WTC11 (cell line): ENCODE results near the gene GIT1. TPM values are rescaled to one million over a fixed set of nuclear protein-coding genes. Genes with fewer than 3 reads are reported as not detected.

Experiments
- ATAC-seq: fragments of 200-7000 bp; cut with Tn5 transposase; 2 replicates; pipeline ENCODE4 v1.10.0; 2021; ENCODE audit warnings: mild to moderate bottlenecking, moderate library complexity
- CTCF ChIA-PET: fragments of 300-600 bp; sonication (Branson Sonifier 250); formaldehyde crosslinking; loops from one replicate; lab custom pipeline; 2021; ENCODE audit warnings: antibody characterized with exemption; lab: Charles Lee
- POLR2A ChIA-PET: fragments of 350-600 bp; sonication (Branson Sonifier 250); formaldehyde crosslinking; loops from one replicate; lab custom pipeline; 2021; ENCODE audit warnings: antibody characterized with exemption; lab: Charles Lee
- DNase-seq: peaks from one replicate; pipeline ENCODE4 v3.0.0; 2021; ENCODE audit warnings: low spot score
- H3K27ac Mint-ChIP-seq: 2 replicates; pipeline ENCODE4 v1.8.0; 2021; ENCODE audit warnings: mixed read lengths
- H3K27me3 Mint-ChIP-seq: 2 replicates; pipeline ENCODE4 v1.8.0; 2021; ENCODE audit warnings: low read depth, mild to moderate bottlenecking, moderate library complexity, mixed read lengths
- H3K36me3 Mint-ChIP-seq: 2 replicates; pipeline ENCODE4 v1.8.0; 2021; ENCODE audit warnings: mixed read lengths
- H3K4me1 Mint-ChIP-seq: 2 replicates; pipeline ENCODE4 v1.8.0; 2022; ENCODE audit warnings: mixed read lengths
- H3K4me3 Mint-ChIP-seq: 2 replicates; pipeline ENCODE4 v1.8.0; 2021; ENCODE audit warnings: mild to moderate bottlenecking, moderate library complexity, mixed read lengths
- H3K9me3 Mint-ChIP-seq: 2 replicates; pipeline ENCODE4 v1.8.0; 2021; ENCODE audit warnings: mixed read lengths
- AR ChIP-seq: fragments of 250-450 bp; sonication (Bioruptor Pico); IDR thresholded peaks from 2 replicates; pipeline ENCODE4 v1.9.0; 2021; ENCODE audit warnings: mild to moderate bottlenecking
- CBFB ChIP-seq: sonication (generic); formaldehyde crosslinking; IDR thresholded peaks from 2 replicates; pipeline ENCODE4 v1.8.1; 2022; ENCODE audit warnings: mild to moderate bottlenecking, low read depth, missing genetic modification reagents
- E2F4 ChIP-seq: sonication (generic); formaldehyde crosslinking; IDR thresholded peaks from 2 replicates; pipeline ENCODE4 v1.8.1; 2022; ENCODE audit warnings: low read depth, mild to moderate bottlenecking, moderate library complexity, missing genetic modification reagents, borderline replicate concordance
- ETV6 ChIP-seq: sonication (generic); formaldehyde crosslinking; IDR thresholded peaks from 2 replicates; pipeline ENCODE4 v1.8.1; 2022; ENCODE audit warnings: mild to moderate bottlenecking, missing genetic modification reagents
- FOXK1 ChIP-seq: sonication (generic); formaldehyde crosslinking; IDR thresholded peaks from 2 replicates; pipeline ENCODE4 v1.8.0; 2022; ENCODE audit warnings: mild to moderate bottlenecking, moderate library complexity, missing genetic modification reagents
- GABPB1 ChIP-seq: sonication (generic); formaldehyde crosslinking; IDR thresholded peaks from 2 replicates; pipeline ENCODE4 v1.8.1; 2023; ENCODE audit warnings: mild to moderate bottlenecking, missing genetic modification reagents
- IRF1 ChIP-seq: sonication (generic); formaldehyde crosslinking; IDR thresholded peaks from 2 replicates; pipeline ENCODE4 v1.8.0; 2023; ENCODE audit warnings: missing genetic modification reagents
- KAT7 ChIP-seq: sonication (generic); formaldehyde crosslinking; IDR thresholded peaks from 2 replicates; pipeline ENCODE4 v1.8.1; 2023; ENCODE audit warnings: missing genetic modification reagents, mild to moderate bottlenecking, borderline replicate concordance
- MXD4 ChIP-seq: fragments of 250-450 bp; sonication (Bioruptor Pico); IDR thresholded peaks from 2 replicates; pipeline ENCODE4 v1.8.0; 2021; ENCODE audit warnings: mild to moderate bottlenecking, moderate library complexity, borderline replicate concordance
- NFATC4 ChIP-seq: fragments of 250-450 bp; sonication (Bioruptor Pico); IDR thresholded peaks from 2 replicates; pipeline ENCODE4 v1.9.0; 2021; ENCODE audit warnings: mild to moderate bottlenecking
- NR2C2 ChIP-seq: sonication (generic); formaldehyde crosslinking; IDR thresholded peaks from 2 replicates; pipeline ENCODE4 v1.8.0; 2022; ENCODE audit warnings: mild to moderate bottlenecking, missing genetic modification reagents
- OVOL2 ChIP-seq: fragments of 250-450 bp; sonication (Bioruptor Pico); IDR thresholded peaks from 2 replicates; pipeline ENCODE4 v1.9.0; 2021; ENCODE audit warnings: mild to moderate bottlenecking, borderline replicate concordance
- SP1 ChIP-seq: sonication (generic); formaldehyde crosslinking; conservative IDR thresholded peaks from 2 replicates; pipeline ENCODE4 v1.8.1; 2022; ENCODE audit warnings: missing genetic modification reagents
- TEAD1 ChIP-seq: sonication (generic); formaldehyde crosslinking; IDR thresholded peaks from 2 replicates; pipeline ENCODE4 v1.8.0; 2022; ENCODE audit warnings: mild to moderate bottlenecking, missing genetic modification reagents
- USF2 ChIP-seq: sonication (generic); formaldehyde crosslinking; IDR thresholded peaks from 2 replicates; pipeline ENCODE4 v1.8.1; 2023; ENCODE audit warnings: mild to moderate bottlenecking, missing genetic modification reagents, moderate library complexity
- ZBTB21 ChIP-seq: sonication (generic); formaldehyde crosslinking; IDR thresholded peaks from 2 replicates; pipeline ENCODE4 v1.8.1; 2023; ENCODE audit warnings: mild to moderate bottlenecking, missing genetic modification reagents, borderline replicate concordance
- ZBTB43 ChIP-seq: sonication (generic); formaldehyde crosslinking; IDR thresholded peaks from 2 replicates; pipeline ENCODE4 v1.8.1; 2023; ENCODE audit warnings: mild to moderate bottlenecking, missing genetic modification reagents
- ZNF138 ChIP-seq: sonication (generic); formaldehyde crosslinking; conservative IDR thresholded peaks from 2 replicates; pipeline ENCODE4 v1.8.1; 2022; ENCODE audit warnings: mild to moderate bottlenecking, moderate library complexity, missing genetic modification reagents
- ZNF232 ChIP-seq: sonication (generic); formaldehyde crosslinking; IDR thresholded peaks from 2 replicates; pipeline ENCODE4 v1.8.0; 2022; ENCODE audit warnings: mild to moderate bottlenecking, missing genetic modification reagents
- ZNF512 ChIP-seq: sonication (generic); formaldehyde crosslinking; IDR thresholded peaks from 2 replicates; pipeline ENCODE4 v1.8.1; 2022; ENCODE audit warnings: missing genetic modification reagents, borderline replicate concordance
- total RNA-seq: library from RNA; stranded (reverse); gene quantifications from 3 replicates; pipeline ENCODE4 v1.2.3, GENCODE V29; 2021

Gene GIT1
- total RNA-seq, 1 experiment from 2014 or later: 66.9 TPM

- TF ChIP-seq USF2 (CRISPR knock-in tag) (peak; percentile 73), ZBTB21 (CRISPR knock-in tag) (peak; percentile 55; the same call in 1 of the 2 replicates), FOXK1 (CRISPR knock-in tag) (0 out of 2 replicates have a peak, but pooled peaks have one; percentile 4), ZNF232 (CRISPR knock-in tag) (0 out of 2 replicates have a peak, but pooled peaks have one; percentile 34), SP1 (peak; percentile 64), ZNF138 (CRISPR knock-in tag) (0 out of 2 replicates have a peak, but pooled peaks have one; percentile 49), MXD4 (no peak), TEAD1 (no peak), IRF1 (CRISPR knock-in tag) (no peak), GABPB1 (no peak), OVOL2 (CRISPR knock-in tag) (no peak), NR2C2 (CRISPR knock-in tag) (no peak), KAT7 (CRISPR knock-in tag) (no peak)
- TF ChIP-seq, all 79 proteins: peak for 12
Observed at GRCh38 chr17:29572691-29573557, 16.5 kb downstream of the GIT1 start (continued).

GRCh38 chr17:29571883-29572681, 17.4 kb downstream of the GIT1 start:
- ChIA-PET CTCF (interaction anchor here (0.9 to 11.4 kb wide), 16 partner anchors 9 to 481 kb away, joined by 3 to 112 read pairs (median 5); partner anchors contain the start of genes ANKRD13B and CORO6), POLR2A (interaction anchor here (0.8 kb wide), 1 partner anchor 22 kb away, joined by 3 read pairs; no protein-coding TSS in a partner anchor)
- H3K27me3 Mint-ChIP-seq: peaks cover 17% of the 10 kb centered on the region
- no peak overlapping the region for H3K27ac Mint-ChIP-seq
- peak; percentile 26 for DNase-seq
- peaks cover 10% of the 10 kb centered on the region; the same call in 1 of the 2 replicates for H3K36me3 Mint-ChIP-seq
- H3K4me3 Mint-ChIP-seq: no peak overlapping the region
- H3K9me3 Mint-ChIP-seq: no peaks in the 10 kb centered on the region
- TF ChIP-seq FOXK1 (CRISPR knock-in tag) (0 out of 2 replicates have a peak, but pooled peaks have one; percentile 41), NFATC4 (no peak), ZNF512 (CRISPR knock-in tag) (0 out of 2 replicates have a peak, but pooled peaks have one; percentile 0)
- ATAC-seq: peak; percentile 3
- H3K4me1 Mint-ChIP-seq: peaks cover 10% of the 10 kb centered on the region

- H3K36me3 Mint-ChIP-seq: peaks cover 10% of the 10 kb centered on the region; the same call in 1 of the 2 replicates
- no peak overlapping the region for H3K27ac Mint-ChIP-seq
- peaks cover 18% of the 10 kb centered on the region for H3K27me3 Mint-ChIP-seq
- peak; percentile 7 for DNase-seq
- ATAC-seq: no peak
- H3K4me3 Mint-ChIP-seq: no peak overlapping the region
- POLR2A ChIA-PET: interaction anchor here (0.8 kb wide), 1 partner anchor 22 kb away, joined by 3 read pairs; no protein-coding TSS in a partner anchor
- H3K4me1 Mint-ChIP-seq: peaks cover 10% of the 10 kb centered on the region
- CTCF ChIA-PET: interaction anchor here (0.6 to 11.4 kb wide), 9 partner anchors 10 to 202 kb away, joined by 3 to 112 read pairs (median 11); partner anchors contain the start of gene ANKRD13B
- no peaks in the 10 kb centered on the region for H3K9me3 Mint-ChIP-seq
- no peak for TF ChIP-seq AR (CRISPR knock-in tag)
- no peak for TF ChIP-seq ZBTB43 (CRISPR knock-in tag)
- TF ChIP-seq CBFB (CRISPR knock-in tag): no peak
- TF ChIP-seq ETV6 (CRISPR knock-in tag): no peak
- TF ChIP-seq E2F4: no peak
- TF ChIP-seq ZBTB21 (CRISPR knock-in tag): no peak
- no peak for TF ChIP-seq SP1
Observed at GRCh38 chr17:29571486-29571882, 18.0 kb downstream of the GIT1 start.
